ENCODE results near the gene SELENOH. TPM values are rescaled to one million over a fixed set of nuclear protein-coding genes. Genes with fewer than 3 reads are reported as not detected.

SELENOH gene
- total and polyA plus RNA-seq, 9 of the 15 experiments (the other 6 are each of a cell fraction or from before 2014, with no cell fraction given): 16.6 to 299 (median 118) TPM

- TF ChIP-seq TFE3 (CRISPR knock-in tag; IDR thresholded peaks at IDR 0.05) (no peak), ERF (CRISPR knock-in tag; IDR thresholded peaks at IDR 0.05) (no peak), HDAC8 (tag; IDR thresholded peaks at IDR 0.05) (no peak), GABPB1 (CRISPR knock-in tag; IDR thresholded peaks at IDR 0.05) (no peak; the same call in 1 of the 2 replicates), HOXB6 (CRISPR knock-in tag; IDR thresholded peaks at IDR 0.05; ENCODE audit: borderline replicate concordance) (no peak), NFATC3 (IDR thresholded peaks at IDR 0.05) (no peak), ZNF57 (CRISPR knock-in tag; IDR thresholded peaks at IDR 0.05) (no peak), RBFOX2 (IDR thresholded peaks at IDR 0.05; ENCODE audit: low read depth, low read length) (peak; percentile 57), EGR1 (conservative IDR thresholded peaks at IDR 0.05) (no peak), RCOR1 (IDR thresholded peaks at IDR 0.05; ENCODE audit: borderline replicate concordance in 1 of 2, low read depth in 2 of 2, low read length in 2 of 2) (0 out of 4 replicates have a peak, but pooled peaks of 1 of the 2 experiments have one; percentile 27), ZBTB5 (IDR thresholded peaks at IDR 0.05) (no peak), PREB (CRISPR knock-in tag; IDR thresholded peaks at IDR 0.05) (no peak), SMARCA4 (IDR thresholded peaks at IDR 0.05) (peak; percentile 59), MED1 (CRISPR knock-in tag; IDR thresholded peaks at IDR 0.05; ENCODE audit: borderline replicate concordance) (no peak), SFPQ (IDR thresholded peaks at IDR 0.05; ENCODE audit: low read depth, low read length) (no peak), PRMT5 (CRISPR knock-in tag; IDR thresholded peaks at IDR 0.05) (no peak), PHB (CRISPR knock-in tag; IDR thresholded peaks at IDR 0.05) (no peak), CBX3 (IDR thresholded peaks at IDR 0.05; ENCODE audit: borderline replicate concordance in 1 of 2, low read length in 2 of 2) (no peak), NCOA1 (IDR thresholded peaks at IDR 0.05; ENCODE audit: low read depth) (0 out of 2 replicates have a peak, but pooled peaks have one; percentile 25), CHD1 (IDR thresholded peaks at IDR 0.05; ENCODE audit: low read length) (no peak), GTF2B (IDR thresholded peaks at IDR 0.05; ENCODE audit: extremely low read depth, insufficient read length) (no peak)
Measured at GRCh38 chr11:57761301-57762234, 20.3 kb downstream of the SELENOH start, which contains the start of gene CTNND1 (continued).

Measured in K562 (cell line).